Adipose tissue (tissue), 3 donors: ENCODE results near the gene TTLL9. TPM values are rescaled to one million over a fixed set of nuclear protein-coding genes. Genes with fewer than 3 reads are reported as not detected.
"Not testable (repeated sequence)": the region's sequence is repeated elsewhere in the genome, so short reads cannot be mapped to it uniquely, and the experiment has no call there.

Experiments
- H3K27ac ChIP-seq: one replicate; pipeline ENCODE4 v1.5.1; 2013; ENCODE audit warnings: low read depth, low read length
- WGBS, 3 donors: extraction: QIAGEN DNeasy Blood & Tissue Kit; methylation state at CpG; one replicate each; pipeline ENCODE4 v1.1.7; 2013; 5-methylcytosine and 5-hydroxymethylcytosine counted together
- polyA plus RNA-seq, 3 donors: library from polyadenylated mRNA; stranded (reverse); fragments of 200-250 nt; gene quantifications; one replicate each; pipeline ENCODE4 v1.2.3, GENCODE V29; 2013
- donor health status: healthy with polysubstance abuse.
- donor health status: Bipolar disorder and iron deficiency.
- donor health status: healthy.

Gene TTLL9
- polyA plus RNA-seq, 3 donors: 0.06 to 0.26 TPM; not detected in 1

GRCh38 chr20:31908016-31908415 is 37.6 kb downstream of the TTLL9 start:
- 78 to 82% (median 79%) methylated on average over 5 of the region's 5 CpGs for WGBS, 3 donors
- H3K27ac ChIP-seq: no peak overlapping the region

- no peak overlapping the region for H3K27ac ChIP-seq
- WGBS, 3 donors: 85 to 88% (median 86%) methylated on average over 11 of the region's 11 CpGs
Measured at GRCh38 chr20:31908424-31908823, 38.0 kb downstream of the TTLL9 start.

- H3K27ac ChIP-seq: no peak overlapping the region
- WGBS, 3 donors: 89 to 93% (median 89%) methylated on average over 17 of the region's 17 CpGs
Measured at GRCh38 chr20:31909253-31910070, 39.0 kb downstream of the TTLL9 start.

GRCh38 chr20:31910071-31910803 is 39.8 kb downstream of the TTLL9 start:
- no peak overlapping the region for H3K27ac ChIP-seq
- WGBS, 3 donors: 80 to 89% (median 86%) methylated on average over 4 of the region's 4 CpGs

GRCh38 chr20:31913431-31914157 is 43.2 kb downstream of the TTLL9 start:
- WGBS, 3 donors: 74 to 85% (median 78%) methylated on average over 15 of the region's 15 CpGs
- H3K27ac ChIP-seq: no peak overlapping the region

GRCh38 chr20:31914170-31914569 is 43.7 kb downstream of the TTLL9 start:
- WGBS, 3 donors: 79 to 86% (median 83%) methylated on average over 5 of the region's 5 CpGs
- no peak overlapping the region for H3K27ac ChIP-seq

- no peak overlapping the region for H3K27ac ChIP-seq
- WGBS, 3 donors: 36 to 74% (median 74%) methylated on average over 7 of the region's 7 CpGs
Measured at GRCh38 chr20:31915491-31916280, 45.3 kb downstream of the TTLL9 start.

GRCh38 chr20:31916708-31917107 is 46.3 kb downstream of the TTLL9 start:
- 75 to 93% (median 92%) methylated on average over 4 of the region's 4 CpGs for WGBS, 3 donors
- H3K27ac ChIP-seq: no peak overlapping the region

- 9 to 13% (median 12%) methylated on average over 7 of the region's 7 CpGs for WGBS, 3 donors
Measured at GRCh38 chr20:31917962-31918412, 47.6 kb downstream of the TTLL9 start.

GRCh38 chr20:31918466-31919105 is 48.2 kb downstream of the TTLL9 start:
- WGBS, 3 donors: 65 to 85% (median 84%) methylated on average over 7 of the region's 7 CpGs
- H3K27ac ChIP-seq: no peak overlapping the region

More at GRCh38 chr20:31917962-31918412, 47.6 kb downstream of the TTLL9 start:
- not testable (repeated sequence) for H3K27ac ChIP-seq

GRCh38 chr20:31919410-31920155 is 49.1 kb downstream of the TTLL9 start:
- 42 to 50% (median 49%) methylated on average over 6 of the region's 6 CpGs for WGBS, 3 donors
- no peak overlapping the region for H3K27ac ChIP-seq

- 73 to 83% (median 78%) methylated on average over 11 of the region's 11 CpGs for WGBS, 3 donors
Measured at GRCh38 chr20:31920275-31920855, 49.9 kb downstream of the TTLL9 start.

GRCh38 chr20:31921480-31921879 is 51.0 kb downstream of the TTLL9 start:
- WGBS, 3 donors: 90 to 93% (median 93%) methylated on average over 5 of the region's 5 CpGs
- not testable (repeated sequence) for H3K27ac ChIP-seq

More at GRCh38 chr20:31920275-31920855, 49.9 kb downstream of the TTLL9 start:
- no peak overlapping the region for H3K27ac ChIP-seq

- 49 to 76% (median 55%) methylated on average over 4 of the region's 4 CpGs for WGBS, 3 donors
- no peak overlapping the region for H3K27ac ChIP-seq
Measured at GRCh38 chr20:31922181-31922580, 51.7 kb downstream of the TTLL9 start.

GRCh38 chr20:31922588-31922987 is 52.2 kb downstream of the TTLL9 start:
- H3K27ac ChIP-seq: no peak overlapping the region
- WGBS, 3 donors: 80 to 88% (median 88%) methylated on average over 4 of the region's 4 CpGs
